ENCODE data around the gene LRSAM1. TPM values are rescaled to one million over a fixed set of nuclear protein-coding genes. Genes with fewer than 3 reads are reported as not detected.

The LRSAM1 gene
- total and polyA plus RNA-seq, 2 of the 8 experiments (the other 6 are each of a cell fraction or from before 2014, with no cell fraction given) = 9.7 to 18.3 TPM

DNA sequence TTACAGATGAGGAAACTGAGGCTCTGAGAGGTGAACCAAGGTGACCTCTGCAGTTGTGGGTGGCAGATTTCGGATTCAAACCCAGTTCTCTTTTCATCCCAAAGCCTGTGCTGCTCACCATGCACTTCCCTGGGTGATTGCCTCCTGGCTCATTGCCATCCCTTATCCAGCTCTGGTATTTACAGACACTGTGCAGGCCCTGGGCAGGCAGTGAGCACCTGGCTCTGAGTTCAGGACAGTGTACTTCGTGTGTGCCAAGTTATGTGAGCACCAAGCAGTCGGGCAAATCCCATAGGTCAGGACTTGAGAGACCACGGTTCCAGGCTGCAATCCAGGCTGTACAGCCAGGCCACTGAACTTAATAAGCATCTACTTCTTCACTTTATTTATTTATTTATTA lies 1.4 kb downstream of the LRSAM1 start:
- CTCF ChIA-PET (ENCODE audit: partially characterized antibody) = interaction anchor here (0.9 to 1.7 kb wide), 2 partner anchors 11 to 37 kb away, joined by 3 to 5 read pairs; no protein-coding TSS in a partner anchor
- no peak overlapping the region for H2AFZ ChIP-seq (ENCODE audit: low read length)
- POLR2A ChIA-PET (ENCODE audit: partially characterized antibody) = interaction anchor here (0.9 to 9.0 kb wide), 9 partner anchors 9 to 511 kb away, joined by 4 to 125 read pairs (median 9); partner anchors contain the start of gene SLC2A8

More for the DNA sequence above, 1.4 kb downstream of the LRSAM1 start:
- H2BK120ac ChIP-seq (replicated peaks; ENCODE audit: low read depth, low read length) = no peak overlapping the region
- H3K56ac ChIP-seq (replicated peaks; ENCODE audit: insufficient read length, low read depth, low read length) = no peak overlapping the region
- H3K4me3 ChIP-seq (ENCODE audit: extremely low read depth in 1 of 4, insufficient read depth in 2 of 4, low read depth in 3 of 4, low read length in 4 of 4) = peak overlapping the region in 3 of 4 experiments; percentile 85 to 88 (median 87); a peak in 5 of 8 replicates
- FAIRE-seq (no peak), DNase-seq (ENCODE audit: low read depth in 1 of 2, low spot score in 2 of 2) (no peak)
- H3K79me2 ChIP-seq (ENCODE audit: control insufficient read depth in 1 of 2, insufficient read depth in 2 of 2, low read length in 2 of 2) = peaks cover 17 to 38% of the 10 kb centered on the region in 2 experiments
- peak overlapping the region; percentile 95 to 100 for H3K4me2 ChIP-seq (ENCODE audit: insufficient read depth in 1 of 2, low read depth in 2 of 2, low read length in 2 of 2)
- H2BK15ac ChIP-seq (ENCODE audit: low read length) = peak overlapping the region; percentile 9; the same call in 1 of the 2 replicates
- H3K4me1 ChIP-seq (replicated peaks in 1 of 4; ENCODE audit: control insufficient read depth in 3 of 4, insufficient read depth in 4 of 4, low read length in 3 of 4) = peaks cover 0 to 6% (median 4%) of the 10 kb centered on the region in 4 experiments; a peak in 4 of 7 replicates
- WGBS, 2 experiments (ENCODE audit: extremely low coverage in 1 of 2, insufficient coverage in 1 of 2, insufficient read length in 1 of 2, insufficient replicate concordance in 2 of 2, low coverage in 1 of 2, low lambda C conversion rate in 2 of 2, missing lambda C conversion rate in 1 of 2) = 69% methylated on average over 4 of the region's 4 CpGs; no CpG with 5 or more reads in 1 of the 2 experiments
- H2AK5ac ChIP-seq (ENCODE audit: low read depth, low read length) = peak overlapping the region; percentile 24; the same call in 1 of the 2 replicates
- H4K5ac ChIP-seq (ENCODE audit: insufficient read length, low read depth, low read length) = no peak overlapping the region
- H3K4ac ChIP-seq (replicated peaks; ENCODE audit: insufficient read length, low read depth, low read length) = no peak overlapping the region
- H2BK5ac ChIP-seq (ENCODE audit: low read depth, low read length) = 0 out of 2 replicates have a peak overlapping the region, but pooled peaks have one; percentile 84
- H3K9ac ChIP-seq (replicated peaks in 1 of 4; ENCODE audit: extremely low read depth in 1 of 4, low read depth in 3 of 4, low read length in 3 of 4) = no peak overlapping the region
- peak overlapping the region; percentile 29; the same call in 1 of the 2 replicates for H2BK12ac ChIP-seq (ENCODE audit: low read depth, low read length)
- peaks cover 19% of the 10 kb centered on the region for H3K23me2 ChIP-seq (ENCODE audit: low read depth, low read length)
- H3K9me3 ChIP-seq (ENCODE audit: insufficient read depth in 2 of 2, low read depth in 1 of 2, low read length in 1 of 2) = no peaks in the 10 kb centered on the region
- no peaks in the 10 kb centered on the region for H3K27me3 ChIP-seq (replicated peaks in 1 of 4; ENCODE audit: control insufficient read depth in 3 of 4, extremely low read depth in 1 of 4, insufficient read depth in 3 of 4, low read length in 3 of 4)
- TF ChIP-seq CTCF (IDR thresholded peaks at IDR 0.05; ENCODE audit: control extremely low read depth in 1 of 3, insufficient read depth in 1 of 3, low read depth in 1 of 3, low read length in 3 of 3) (no peak), KDM1A (IDR thresholded peaks at IDR 0.05; ENCODE audit: borderline replicate concordance, low read length) (no peak), CEBPB (IDR thresholded peaks at IDR 0.05; ENCODE audit: low read depth, low read length) (no peak), CREB1 (IDR thresholded peaks at IDR 0.05) (no peak), SRF (IDR thresholded peaks at IDR 0.05; ENCODE audit: low read depth, low read length) (no peak), POLR2AphosphoS5 (IDR thresholded peaks at IDR 0.05; ENCODE audit: low read depth, low read length) (no peak)
- H3K36me3 ChIP-seq (ENCODE audit: control insufficient read depth in 2 of 4, insufficient read depth in 4 of 4, low read length in 3 of 4) = peaks cover 25 to 41% (median 28%) of the 10 kb centered on the region in 4 experiments
- H4K8ac ChIP-seq (ENCODE audit: extremely low read depth, insufficient read depth, low read length) = no peak overlapping the region
- H3K18ac ChIP-seq (ENCODE audit: extremely low read depth, low read length) = no peak overlapping the region
- no peak overlapping the region for H3K23ac ChIP-seq (ENCODE audit: insufficient read length)
- no peak overlapping the region for H3K14ac ChIP-seq (ENCODE audit: insufficient read length)
- peaks cover 7% of the 10 kb centered on the region; the same call in 1 of the 2 replicates for H3K79me1 ChIP-seq (ENCODE audit: low read depth, low read length)
- H3K27ac ChIP-seq (ENCODE audit: low read depth, low read length) = no peak overlapping the region
- H4K91ac ChIP-seq (replicated peaks; ENCODE audit: insufficient read length, low read length) = peak overlapping the region; percentile 70
- H2BK20ac ChIP-seq (ENCODE audit: low read length) = no peak overlapping the region
- H4K20me1 ChIP-seq (replicated peaks in 1 of 2; ENCODE audit: control insufficient read depth in 1 of 2, insufficient read depth in 2 of 2, low read length in 2 of 2) = peaks cover 16 to 22% of the 10 kb centered on the region in 2 experiments

All from H1 (cell line).